ENCODE data around the gene CD6.

Gene CD6, protein sequence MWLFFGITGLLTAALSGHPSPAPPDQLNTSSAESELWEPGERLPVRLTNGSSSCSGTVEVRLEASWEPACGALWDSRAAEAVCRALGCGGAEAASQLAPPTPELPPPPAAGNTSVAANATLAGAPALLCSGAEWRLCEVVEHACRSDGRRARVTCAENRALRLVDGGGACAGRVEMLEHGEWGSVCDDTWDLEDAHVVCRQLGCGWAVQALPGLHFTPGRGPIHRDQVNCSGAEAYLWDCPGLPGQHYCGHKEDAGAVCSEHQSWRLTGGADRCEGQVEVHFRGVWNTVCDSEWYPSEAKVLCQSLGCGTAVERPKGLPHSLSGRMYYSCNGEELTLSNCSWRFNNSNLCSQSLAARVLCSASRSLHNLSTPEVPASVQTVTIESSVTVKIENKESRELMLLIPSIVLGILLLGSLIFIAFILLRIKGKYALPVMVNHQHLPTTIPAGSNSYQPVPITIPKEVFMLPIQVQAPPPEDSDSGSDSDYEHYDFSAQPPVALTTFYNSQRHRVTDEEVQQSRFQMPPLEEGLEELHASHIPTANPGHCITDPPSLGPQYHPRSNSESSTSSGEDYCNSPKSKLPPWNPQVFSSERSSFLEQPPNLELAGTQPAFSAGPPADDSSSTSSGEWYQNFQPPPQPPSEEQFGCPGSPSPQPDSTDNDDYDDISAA

DNA sequence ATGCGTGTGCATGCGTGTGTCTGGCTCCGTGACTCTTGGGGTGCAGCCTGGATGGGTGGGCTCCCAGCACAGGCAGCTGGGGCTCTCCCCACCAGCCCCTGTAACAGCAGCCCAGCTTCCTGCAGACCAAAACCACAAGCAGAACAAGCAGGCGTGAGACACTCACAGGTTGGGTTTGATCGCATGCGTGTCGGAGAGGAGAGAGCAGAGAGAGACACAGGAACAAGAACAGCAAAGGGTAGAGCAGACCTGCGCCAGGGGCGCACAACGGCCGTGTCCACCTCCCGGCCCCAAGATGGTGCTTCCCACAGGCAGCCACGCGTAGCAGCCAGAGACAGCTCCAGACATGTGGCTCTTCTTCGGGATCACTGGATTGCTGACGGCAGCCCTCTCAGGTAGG, at the start of gene CD6:
TSS of gene CD6 (plus strand) at position 161 of the 400 bp plus-strand sequence. CDS start at position 347, 186 bp downstream.
- no peak for DNase-seq

DNA sequence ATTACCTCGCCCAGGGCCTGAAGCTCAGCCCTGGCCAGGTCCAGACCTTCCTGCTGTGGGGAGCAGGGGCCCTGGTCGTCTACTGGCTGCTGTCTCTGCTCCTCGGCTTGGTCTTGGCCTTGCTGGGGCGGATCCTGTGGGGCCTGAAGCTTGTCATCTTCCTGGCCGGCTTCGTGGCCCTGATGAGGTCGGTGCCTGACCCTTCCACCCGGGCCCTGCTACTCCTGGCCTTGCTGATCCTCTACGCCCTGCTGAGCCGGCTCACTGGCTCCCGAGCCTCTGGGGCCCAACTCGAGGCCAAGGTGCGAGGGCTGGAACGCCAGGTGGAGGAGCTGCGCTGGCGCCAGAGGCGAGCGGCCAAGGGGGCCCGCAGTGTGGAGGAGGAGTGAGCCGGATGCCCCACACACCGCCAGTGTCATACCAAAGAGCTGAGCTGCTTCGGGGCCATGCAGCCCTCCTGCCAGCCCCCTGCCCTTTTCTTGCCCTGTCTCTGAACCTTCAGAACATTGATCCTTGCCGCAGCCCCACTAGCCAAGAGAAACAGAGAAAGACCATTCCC, 49.6 kb upstream of the CD6 start:
- no peak for DNase-seq

DNA sequence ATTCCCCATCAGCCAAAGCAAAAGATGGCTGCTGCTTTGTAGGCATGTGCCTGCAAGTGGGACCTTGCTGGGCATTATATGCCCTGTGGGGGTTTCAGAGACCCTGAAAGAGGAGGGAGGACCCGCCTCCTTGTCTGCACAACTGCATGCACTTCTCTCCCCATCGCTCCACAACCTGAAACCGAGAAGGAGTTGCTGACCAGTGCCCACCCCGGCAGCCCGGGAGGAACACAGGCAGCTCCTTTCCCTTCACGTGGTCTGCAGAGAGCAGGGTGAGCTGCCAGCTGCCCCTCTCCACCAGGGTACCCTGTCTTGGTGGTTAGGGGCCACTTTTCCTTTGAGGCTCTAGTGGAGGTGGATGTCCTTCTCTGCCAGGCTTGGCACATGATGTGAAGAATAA, 48.6 kb upstream of the CD6 start:
- DNase-seq: no peak

GRCh38 chr11:60923326-60923725, 48.2 kb upstream of the CD6 start:
- DNase-seq: no peak

DNA sequence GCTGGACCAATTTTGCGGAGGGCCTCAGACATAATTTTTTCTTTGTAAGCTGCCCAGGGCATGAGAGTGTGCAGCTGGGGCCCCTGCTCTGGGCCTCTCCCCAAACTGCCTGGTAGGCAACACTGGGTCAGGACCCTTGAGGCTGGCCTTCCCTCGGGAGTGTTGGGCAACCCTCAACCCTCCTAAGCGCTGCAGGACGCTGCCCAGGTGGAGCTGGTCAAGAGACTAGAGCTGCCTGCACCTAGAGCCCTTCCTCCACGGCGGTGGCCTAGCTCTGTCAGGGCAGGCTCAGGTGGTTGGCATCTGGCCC, 47.7 kb upstream of the CD6 start:
- DNase-seq: no peak

GRCh38 chr11:60924110-60924905, 47.2 kb upstream of the CD6 start, which contains the start of gene TMEM132A:
TMEM132A (plus strand) TSS chr11:60924460; CDS start chr11:60924634, 174 bp downstream.
- no peak for DNase-seq

- no peak for DNase-seq
Measured at GRCh38 chr11:60924906-60925853, 46.3 kb upstream of the CD6 start.

GRCh38 chr11:60925868-60926267, 45.6 kb upstream of the CD6 start:
- DNase-seq: peak; percentile 88

GRCh38 chr11:60926500-60926899, 45.0 kb upstream of the CD6 start:
- no peak for DNase-seq

DNA sequence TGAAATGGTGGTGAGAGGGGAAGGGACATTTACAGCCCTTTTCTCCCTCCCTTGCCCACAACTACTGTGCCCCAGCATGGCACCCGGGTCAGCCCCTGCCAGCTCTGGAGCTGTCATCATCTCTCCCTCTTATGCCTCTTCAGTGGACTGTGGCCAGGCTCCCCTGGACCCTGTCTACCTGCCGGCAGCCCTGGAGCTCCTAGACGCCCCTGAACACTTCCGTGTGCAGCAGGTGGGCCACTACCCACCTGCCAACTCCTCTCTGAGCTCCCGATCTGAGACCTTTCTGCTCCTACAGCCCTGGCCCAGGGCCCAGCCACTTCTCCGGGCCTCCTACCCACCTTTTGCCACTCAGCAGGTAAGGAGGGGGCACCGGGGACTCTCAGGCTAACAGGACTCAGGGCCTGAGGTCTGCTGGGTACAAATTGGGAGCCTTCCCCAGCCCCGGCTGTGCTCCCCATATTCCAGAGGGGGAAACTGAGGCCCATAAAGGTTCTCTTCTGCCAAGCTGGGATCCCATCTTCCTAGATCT, 44.4 kb upstream of the CD6 start:
- no peak for DNase-seq

GRCh38 chr11:60927600-60927999, 43.9 kb upstream of the CD6 start:
- DNase-seq: no peak

GRCh38 chr11:60928563-60929001, 42.9 kb upstream of the CD6 start:
- DNase-seq: no peak

DNA sequence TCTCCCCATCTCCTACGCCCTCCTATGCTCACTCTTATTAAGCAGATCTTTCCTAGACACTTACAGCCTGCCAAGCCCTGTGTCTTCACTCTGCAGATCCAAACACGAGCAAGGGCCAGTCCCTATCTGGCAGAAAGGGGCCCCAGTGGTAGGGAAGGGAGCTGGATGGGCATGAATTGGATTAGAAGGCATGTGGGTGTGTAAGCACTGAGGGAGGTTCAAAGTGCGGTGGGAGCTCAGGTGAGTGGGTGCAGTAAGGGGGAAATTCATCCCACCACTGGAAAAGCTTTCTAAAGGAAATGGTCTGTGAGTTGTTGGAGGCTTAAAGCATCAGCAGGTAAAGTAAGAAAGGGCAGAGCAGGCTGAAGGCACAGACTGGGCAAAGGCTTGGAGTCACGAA, 41.7 kb upstream of the CD6 start:
- no peak for DNase-seq

- DNase-seq: no peak
Measured at GRCh38 chr11:60930394-60930793, 41.1 kb upstream of the CD6 start.

DNA sequence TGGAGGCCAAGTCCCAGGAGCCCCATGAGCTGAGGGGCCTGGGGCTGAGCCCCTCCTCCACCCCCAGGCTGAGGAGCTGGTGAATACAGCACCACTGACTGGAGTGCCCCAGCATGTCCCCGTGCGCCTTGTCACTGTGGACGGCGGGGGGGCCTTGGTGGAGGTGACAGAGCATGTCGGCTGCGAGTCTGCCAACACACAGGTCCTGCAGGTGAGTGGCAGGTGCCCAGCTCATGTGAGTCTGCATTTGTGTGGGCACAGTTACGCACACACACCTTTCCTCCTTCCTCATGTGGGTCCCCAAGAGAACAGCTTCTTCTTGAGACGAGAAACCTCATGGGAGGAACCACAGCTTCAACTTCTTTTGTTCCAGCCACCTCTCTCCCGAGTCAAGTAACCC, 39.6 kb upstream of the CD6 start:
- DNase-seq: no peak

DNA sequence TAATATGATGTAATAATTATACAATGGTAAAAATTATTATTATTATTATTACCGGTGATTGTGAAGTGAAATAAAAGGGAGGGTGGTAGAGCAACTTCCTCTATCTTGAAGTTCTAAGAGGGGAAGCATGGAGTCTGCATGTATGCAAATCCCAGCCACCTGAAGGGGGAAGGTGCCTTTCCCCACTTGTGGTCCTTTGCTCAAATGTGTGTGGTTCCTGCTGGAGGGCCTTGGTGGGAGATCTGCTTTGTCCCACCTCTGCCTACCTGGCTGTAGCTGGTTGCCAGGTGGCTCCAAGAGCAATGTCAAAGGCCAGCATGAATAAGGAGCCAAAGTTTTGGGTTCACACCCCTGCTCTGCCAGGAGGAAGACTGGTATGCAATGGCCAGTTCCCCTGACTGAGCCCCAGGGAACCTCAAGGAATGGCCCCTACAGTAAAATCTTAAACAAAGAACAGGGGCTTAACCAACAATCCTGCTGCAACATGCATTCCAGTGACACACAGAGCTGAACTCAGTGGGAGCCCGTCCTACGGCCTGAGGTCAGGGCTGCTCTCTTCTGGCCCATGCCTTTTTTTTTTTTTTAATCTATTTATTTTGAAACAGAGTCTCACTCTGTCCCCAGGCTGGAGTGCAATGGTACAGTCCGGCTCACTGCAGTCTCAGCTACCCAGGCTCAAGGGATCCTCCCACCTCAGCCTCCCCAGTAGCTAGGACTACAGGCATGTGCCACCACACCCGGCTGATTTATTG, 38.7 kb upstream of the CD6 start:
- DNase-seq: peak; percentile 32

DNA sequence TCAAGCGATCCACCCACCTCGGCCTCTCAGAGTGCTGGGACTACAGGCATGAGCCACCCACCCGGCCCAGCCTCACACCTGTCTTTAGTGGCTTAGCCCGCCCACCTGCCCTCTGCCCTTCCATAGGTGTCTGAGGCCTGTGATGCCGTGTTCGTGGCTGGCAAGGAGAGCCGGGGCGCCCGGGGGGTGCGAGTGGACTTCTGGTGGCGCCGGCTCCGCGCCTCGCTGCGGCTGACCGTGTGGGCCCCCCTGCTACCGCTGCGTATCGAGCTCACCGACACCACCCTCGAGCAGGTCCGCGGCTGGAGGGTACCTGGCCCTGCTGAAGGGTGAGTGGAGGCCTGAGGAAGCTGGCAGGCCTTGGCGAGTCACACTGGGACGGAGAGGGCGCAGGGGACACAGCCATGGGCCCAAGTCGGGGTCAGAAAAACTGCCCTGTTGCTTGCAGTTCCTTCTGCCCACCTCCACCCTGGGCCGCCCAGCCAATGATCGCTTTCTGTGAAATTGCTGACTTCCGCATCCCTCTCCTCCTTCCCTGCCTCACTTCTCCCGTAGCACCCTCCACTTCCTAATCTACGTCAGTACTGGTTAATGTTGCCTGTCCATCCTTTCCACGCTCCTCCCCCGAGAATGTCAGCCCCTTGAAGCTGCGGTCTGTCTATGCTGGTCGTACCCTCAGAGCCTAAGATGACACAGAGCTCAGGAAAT, 37.9 kb upstream of the CD6 start:
- peak; percentile 33 for DNase-seq

GRCh38 chr11:60934124-60934789, 37.2 kb upstream of the CD6 start:
- DNase-seq: no peak

DNA sequence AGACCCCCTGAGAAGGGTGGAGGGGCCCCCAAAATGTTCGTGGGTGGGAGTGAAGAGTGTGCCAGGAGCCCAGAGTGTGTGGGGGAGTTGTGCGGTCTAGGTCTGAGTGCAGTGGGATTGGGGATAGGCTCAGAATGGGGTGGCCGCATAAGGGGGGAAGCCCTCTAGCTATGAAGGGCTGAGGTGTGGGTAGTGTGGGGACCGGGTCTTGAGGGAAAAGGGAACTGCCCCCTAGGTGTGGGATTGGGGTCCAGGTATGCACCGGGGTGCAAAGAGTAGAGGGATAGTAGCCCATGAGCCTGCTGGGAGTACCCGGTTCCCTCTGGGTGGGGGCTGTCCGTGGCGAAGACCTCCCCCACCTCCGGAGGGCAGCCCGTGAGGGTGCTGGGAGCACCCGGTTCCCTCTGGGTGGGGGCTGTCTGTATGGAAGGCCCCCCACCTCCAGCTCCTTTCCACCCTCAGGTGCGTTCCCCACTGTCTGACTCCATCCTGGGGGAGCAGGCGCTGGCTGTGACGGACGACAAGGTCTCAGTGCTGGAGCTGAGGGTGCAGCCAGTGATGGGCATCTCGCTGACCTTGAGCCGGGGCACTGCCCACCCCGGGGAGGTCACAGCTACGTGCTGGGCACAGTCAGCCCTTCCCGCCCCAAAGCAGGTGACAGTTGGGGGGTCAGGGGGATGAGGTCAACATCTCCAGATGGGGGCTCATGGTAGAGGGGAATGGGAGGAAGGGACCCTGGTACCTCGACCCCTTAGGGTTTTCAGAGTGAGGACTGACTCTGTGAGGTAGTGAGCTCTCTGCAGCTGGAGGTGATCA, 36.5 kb upstream of the CD6 start:
- DNase-seq: no peak
